GM19239 (cell line): ENCODE measurements around the gene DIP2C.
"Not testable (repeated sequence)": the region's sequence is repeated elsewhere in the genome, so short reads cannot be mapped to it uniquely, and the experiment has no call there.

Experiments
- DNase-seq: peaks from one replicate; pipeline ENCODE4 v3.0.0; 2011; ENCODE audit warnings: low spot score; ENCODE audit not compliant: insufficient read length
- FAIRE-seq: peaks from 2 replicates; lab custom pipeline; 2011; peaks lifted over from hg19 to GRCh38; lab: Jason Lieb, UNC

The DIP2C gene

GRCh38 chr10:646118-646524 lies 43.3 kb downstream of the DIP2C start:
- FAIRE-seq (no peak), DNase-seq (no peak)

- FAIRE-seq = no peak
- DNase-seq = no peak
These were observed 44.5 kb downstream of the DIP2C start for GRCh38 chr10:644943-645334.

GRCh38 chr10:644076-644942 lies 45.2 kb downstream of the DIP2C start:
- no peak for FAIRE-seq
- DNase-seq = no peak

GRCh38 chr10:642186-642890 lies 47.1 kb downstream of the DIP2C start:
- FAIRE-seq (no peak), DNase-seq (no peak)

GRCh38 chr10:641149-642010 lies 48.1 kb downstream of the DIP2C start:
- DNase-seq = no peak
- FAIRE-seq = no peak

GRCh38 chr10:640673-641045 lies 48.8 kb downstream of the DIP2C start:
- no peak for FAIRE-seq

GRCh38 chr10:639751-640672 lies 49.5 kb downstream of the DIP2C start:
- FAIRE-seq (no peak), DNase-seq (no peak)

More at GRCh38 chr10:640673-641045, 48.8 kb downstream of the DIP2C start:
- no peak for DNase-seq

- no peak for FAIRE-seq
- no peak for DNase-seq
These were observed 50.3 kb downstream of the DIP2C start for GRCh38 chr10:639001-639750.

- FAIRE-seq (no peak), DNase-seq (no peak)
These were observed 51.7 kb downstream of the DIP2C start for GRCh38 chr10:637771-638195.

GRCh38 chr10:637221-637620 lies 52.2 kb downstream of the DIP2C start:
- no peak for DNase-seq
- FAIRE-seq = no peak

- FAIRE-seq (no peak), DNase-seq (no peak)
These were observed 52.7 kb downstream of the DIP2C start for GRCh38 chr10:636769-637168.

- FAIRE-seq (no peak), DNase-seq (no peak)
These were observed 53.3 kb downstream of the DIP2C start for GRCh38 chr10:636016-636730.

- FAIRE-seq = no peak
These were observed 54.2 kb downstream of the DIP2C start for GRCh38 chr10:635088-635861.

GRCh38 chr10:634256-634655 lies 55.2 kb downstream of the DIP2C start:
- DNase-seq = no peak
- FAIRE-seq = no peak

More at GRCh38 chr10:635088-635861, 54.2 kb downstream of the DIP2C start:
- no peak for DNase-seq

- DNase-seq = no peak
- FAIRE-seq = no peak
These were observed 55.9 kb downstream of the DIP2C start for GRCh38 chr10:633279-634245.

- FAIRE-seq, DNase-seq: not testable (repeated sequence)
These were observed 56.7 kb downstream of the DIP2C start for GRCh38 chr10:632807-633177.
